Measurements from ENCODE around the gene HCN2. TPM values are rescaled to one million over a fixed set of nuclear protein-coding genes. Genes with fewer than 3 reads are reported as not detected.

The HCN2 gene
- total RNA-seq, 4 donors from 2014 or later: 0.19 to 0.50 (median 0.41) TPM

- Histone ChIP-seq H3K4me3 (peak within 1 kb of the TSS in 1 of 4 donors; percentile 7), H3K4me1 (peaks cover 0 to 23% (median 8%) of the 10 kb centered on the region in 4 donors), H3K36me3 (peaks cover 22 to 35% (median 32%) of the 10 kb centered on the region in 4 donors), H3K27me3 (peaks cover 0 to 25% (median 3%) of the 10 kb centered on the region in 4 donors), H3K9me3 (no peaks in the 10 kb centered on the region), H3K27ac (replicated peaks in 1 of 4) (no peak within 1 kb of the TSS)
- no peak for DNase-seq (ENCODE audit: extremely low spot score)
- 58% methylated on average over 22 of the region's 31 CpGs for WGBS
- intact Hi-C loops (cut with DNase I): no loop called here
- TF ChIP-seq POLR2AphosphoS5 (IDR thresholded peaks at IDR 0.05): peak in 1 of 2 donors; percentile 5
- no peak for TF ChIP-seq EP300 (IDR thresholded peaks at IDR 0.05)
Observed at GRCh38 chr19:543910-544608, 45.6 kb upstream of the HCN2 start, which contains the start of gene GZMM. Gene GZMM, plus strand, starts transcription at chr19:544053. Its CDS starts 19 bp downstream, at chr19:544072.

DNA sequence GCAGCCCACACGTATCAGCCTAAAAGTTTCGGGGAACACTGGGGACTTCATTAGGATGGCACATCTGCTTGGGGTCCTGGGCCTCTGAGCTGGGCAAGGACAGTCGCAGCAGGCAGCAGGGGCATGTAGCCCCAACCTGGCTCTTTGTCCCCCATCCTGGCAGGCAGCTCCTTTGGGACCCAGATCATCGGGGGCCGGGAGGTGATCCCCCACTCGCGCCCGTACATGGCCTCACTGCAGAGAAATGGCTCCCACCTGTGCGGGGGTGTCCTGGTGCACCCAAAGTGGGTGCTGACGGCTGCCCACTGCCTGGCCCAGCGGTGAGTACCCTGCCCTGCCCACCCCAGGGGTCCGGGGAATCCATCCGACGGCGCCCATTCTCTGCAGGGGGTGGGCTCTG is 42.6 kb upstream of the HCN2 start:
- H3K4me1 ChIP-seq: peaks cover 3 to 23% (median 9%) of the 10 kb centered on the region in 4 donors
- peaks cover 0 to 43% (median 4%) of the 10 kb centered on the region in 4 donors for H3K27me3 ChIP-seq
- no peak overlapping the region for H3K4me3 ChIP-seq
- peaks cover 3 to 13% (median 9%) of the 10 kb centered on the region in 4 donors for H3K36me3 ChIP-seq
- no peak overlapping the region for H3K27ac ChIP-seq (replicated peaks in 1 of 4)
- no peak for DNase-seq (ENCODE audit: extremely low spot score)
- TF ChIP-seq, protein P1, sequence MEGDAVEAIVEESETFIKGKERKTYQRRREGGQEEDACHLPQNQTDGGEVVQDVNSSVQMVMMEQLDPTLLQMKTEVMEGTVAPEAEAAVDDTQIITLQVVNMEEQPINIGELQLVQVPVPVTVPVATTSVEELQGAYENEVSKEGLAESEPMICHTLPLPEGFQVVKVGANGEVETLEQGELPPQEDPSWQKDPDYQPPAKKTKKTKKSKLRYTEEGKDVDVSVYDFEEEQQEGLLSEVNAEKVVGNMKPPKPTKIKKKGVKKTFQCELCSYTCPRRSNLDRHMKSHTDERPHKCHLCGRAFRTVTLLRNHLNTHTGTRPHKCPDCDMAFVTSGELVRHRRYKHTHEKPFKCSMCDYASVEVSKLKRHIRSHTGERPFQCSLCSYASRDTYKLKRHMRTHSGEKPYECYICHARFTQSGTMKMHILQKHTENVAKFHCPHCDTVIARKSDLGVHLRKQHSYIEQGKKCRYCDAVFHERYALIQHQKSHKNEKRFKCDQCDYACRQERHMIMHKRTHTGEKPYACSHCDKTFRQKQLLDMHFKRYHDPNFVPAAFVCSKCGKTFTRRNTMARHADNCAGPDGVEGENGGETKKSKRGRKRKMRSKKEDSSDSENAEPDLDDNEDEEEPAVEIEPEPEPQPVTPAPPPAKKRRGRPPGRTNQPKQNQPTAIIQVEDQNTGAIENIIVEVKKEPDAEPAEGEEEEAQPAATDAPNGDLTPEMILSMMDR (IDR thresholded peaks at IDR 0.05): no peak
- no peak for TF ChIP-seq POLR2A (IDR thresholded peaks at IDR 0.05; ENCODE audit: low read depth)
- no peak for TF ChIP-seq EP300 (IDR thresholded peaks at IDR 0.05)
- H3K9me3 ChIP-seq: no peaks in the 10 kb centered on the region
- WGBS: 91% methylated on average over 8 of the region's 15 CpGs
- intact Hi-C loops (cut with DNase I): no loop called here

GRCh38 chr19:547836-548720 is 41.6 kb upstream of the HCN2 start:
- intact Hi-C loops (cut with DNase I): no loop called here
- no peak for DNase-seq (ENCODE audit: extremely low spot score)
- Histone ChIP-seq H3K36me3 (peaks cover 0 to 3% (median 1%) of the 10 kb centered on the region in 4 donors), H3K4me3 (no peak overlapping the region), H3K9me3 (no peaks in the 10 kb centered on the region), H3K27ac (replicated peaks in 1 of 4) (no peak overlapping the region), H3K4me1 (peaks cover 3 to 23% (median 9%) of the 10 kb centered on the region in 4 donors), H3K27me3 (peaks cover 0 to 43% (median 4%) of the 10 kb centered on the region in 4 donors)
- no peak for TF ChIP-seq POLR2A (IDR thresholded peaks at IDR 0.05; ENCODE audit: low read depth)
- no peak for TF ChIP-seq EP300 (IDR thresholded peaks at IDR 0.05)
- no peak for TF ChIP-seq POLR2AphosphoS5 (IDR thresholded peaks at IDR 0.05)
- TF ChIP-seq, protein P1 (IDR thresholded peaks at IDR 0.05): no peak
- 81% methylated on average over 25 of the region's 26 CpGs for WGBS

GRCh38 chr19:548886-549830 is 40.5 kb upstream of the HCN2 start:
- Histone ChIP-seq H3K27me3 (peaks cover 0 to 43% (median 4%) of the 10 kb centered on the region in 4 donors), H3K27ac (replicated peaks in 1 of 4) (no peak overlapping the region), H3K4me1 (peaks cover 0 to 15% (median 6%) of the 10 kb centered on the region in 4 donors), H3K36me3 (no peaks in the 10 kb centered on the region), H3K9me3 (no peaks in the 10 kb centered on the region), H3K4me3 (no peak overlapping the region)
- 80% methylated on average over 19 of the region's 52 CpGs for WGBS
- intact Hi-C loops (cut with DNase I): no loop called here
- no peak for DNase-seq (ENCODE audit: extremely low spot score)
- TF ChIP-seq POLR2A (IDR thresholded peaks at IDR 0.05; ENCODE audit: low read depth) (no peak), POLR2AphosphoS5 (IDR thresholded peaks at IDR 0.05) (no peak)

GRCh38 chr19:554817-555216 is 34.9 kb upstream of the HCN2 start:
- H3K9me3 ChIP-seq: no peaks in the 10 kb centered on the region
- peaks cover 14 to 22% (median 16%) of the 10 kb centered on the region in 4 donors for H3K4me1 ChIP-seq
- H3K27ac ChIP-seq (replicated peaks in 1 of 4): no peak overlapping the region
- TF ChIP-seq, protein P1 (IDR thresholded peaks at IDR 0.05): no peak
- TF ChIP-seq POLR2A (IDR thresholded peaks at IDR 0.05; ENCODE audit: low read depth) (no peak), POLR2AphosphoS5 (IDR thresholded peaks at IDR 0.05) (no peak), EP300 (IDR thresholded peaks at IDR 0.05) (no peak)
- H3K27me3 ChIP-seq: peaks cover 0 to 14% (median 0%) of the 10 kb centered on the region in 4 donors
- 78% methylated on average over 20 of the region's 20 CpGs for WGBS
- DNase-seq (ENCODE audit: extremely low spot score): no peak
- no peaks in the 10 kb centered on the region for H3K36me3 ChIP-seq
- H3K4me3 ChIP-seq: no peak overlapping the region
- intact Hi-C loops (cut with DNase I): no loop called here
